Right lobe of liver (tissue), 6 donors: ENCODE data around the gene KAZN. TPM values are rescaled to one million over a fixed set of nuclear protein-coding genes. Genes with fewer than 3 reads are reported as not detected.

ENCODE experiments used
- ATAC-seq, 4 donors: fragments of 200-7000 bp; cut with Tn5 transposase; one replicate each; pipeline ENCODE4 v1.9.1; 2020; ENCODE audit warnings: mild to moderate bottlenecking in 4 of 4, moderate library complexity in 4 of 4
- DNase-seq, 3 donors: peaks; one replicate each; pipeline ENCODE4 v3.0.0-alpha.2; 2020
- H3K27ac ChIP-seq, 3 donors: fragments of 200-600 bp; one replicate each; pipeline ENCODE4 v1.8.0; 2022
- H3K27me3 ChIP-seq, 2 donors: fragments of 200-600 bp; one replicate each; pipeline ENCODE4 v1.8.0; 2022
- H3K36me3 ChIP-seq, 4 donors: fragments of 200-600 bp; sonication (generic) in 1 of 4; one replicate each; pipeline versions ENCODE4 v1.5.1 to v1.8.0; 2017 to 2022; ENCODE audit warnings: control low read depth in 1 of 4
- H3K4me1 ChIP-seq, 4 donors: fragments of 200-600 bp; sonication (generic) in 1 of 4; one replicate each; pipeline versions ENCODE4 v1.5.1 to v1.8.0; 2017 to 2022; ENCODE audit warnings: control low read depth in 1 of 4
- H3K4me3 ChIP-seq, 3 donors: fragments of 200-600 bp; one replicate each; pipeline ENCODE4 v1.8.0; 2022
- H3K9me3 ChIP-seq, 4 donors: fragments of 200-600 bp; sonication (generic) in 1 of 4; one replicate each; pipeline versions ENCODE4 v1.5.1 to v1.8.0; 2017 to 2022; ENCODE audit warnings: control low read depth in 1 of 4
- POLR2A ChIP-seq: fragments of 450-650 bp; IDR thresholded peaks from one replicate; pipeline ENCODE4 v1.6.1; 2017; ENCODE audit warnings: antibody characterized with exemption, mild to moderate bottlenecking
- WGBS: methylation state at CpG from one replicate; pipeline ENCODE4 v1.1.6; 2018; ENCODE audit warnings: low coverage, low lambda C conversion rate; ENCODE audit not compliant: insufficient coverage; ENCODE audit errors: missing lambda C conversion rate; 5-methylcytosine and 5-hydroxymethylcytosine counted together
- intact Hi-C, 2 donors: fragments of 100-400 bp; cut with DNase I; formaldehyde crosslinking; loops; one replicate each; pipeline versions ENCODE4 v1.11.2 to v1.14.1; 2022
- total RNA-seq, 6 experiments: library from RNA; depleted of rRNA in 2 of 6; stranded (reverse); fragments of >200 nt in 2 of 6; fragmentation: NEBNext Ultra II Directional in 3 of 6; extraction: Animal tissue kit (Norgen Biotek cat#: 25700) in 3 of 6; gene quantifications; one replicate each; pipeline versions ENCODE4 v1.1.0 to v1.2.4, GENCODE V29; 2016 to 2023
- TF ChIP-seq, protein P1 (sequence below), 4 donors: fragments of 200-600 bp in 3 of 4; fragments of 450-650 bp in 1 of 4; IDR thresholded peaks; one replicate each; pipeline versions ENCODE4 v1.5.1 to v1.8.0; 2016 to 2022; ENCODE audit warnings: antibody characterized with exemption in 4 of 4, mild to moderate bottlenecking in 2 of 4
- donor health status: DM: no; HTN: yes; CAD: no.
- donor health status: DM: no; HTN: no; CAD: no.
- donor health status: DM: no; HTN: no; CAD: no.
- donor health status: DM: no; HTN: yes; CAD: no.
- donor health status: DM: no; HTN: yes; CAD: no.

KAZN gene
- total RNA-seq, 6 experiments from 2014 or later = 1.5 to 7.2 (median 2.7) TPM

GRCh38 chr1:14800500-14801076 is 202.1 kb downstream of the KAZN start:
- intact Hi-C loops = no loop called here
- Histone ChIP-seq H3K9me3 (no peaks in the 10 kb centered on the region), H3K4me3 (no peak overlapping the region), H3K4me1 (no peaks in the 10 kb centered on the region), H3K36me3 (no peaks in the 10 kb centered on the region), H3K27ac (no peak overlapping the region), H3K27me3 (no peaks in the 10 kb centered on the region)
- ATAC-seq (no peak), DNase-seq (no peak)
- TF ChIP-seq, protein P1, sequence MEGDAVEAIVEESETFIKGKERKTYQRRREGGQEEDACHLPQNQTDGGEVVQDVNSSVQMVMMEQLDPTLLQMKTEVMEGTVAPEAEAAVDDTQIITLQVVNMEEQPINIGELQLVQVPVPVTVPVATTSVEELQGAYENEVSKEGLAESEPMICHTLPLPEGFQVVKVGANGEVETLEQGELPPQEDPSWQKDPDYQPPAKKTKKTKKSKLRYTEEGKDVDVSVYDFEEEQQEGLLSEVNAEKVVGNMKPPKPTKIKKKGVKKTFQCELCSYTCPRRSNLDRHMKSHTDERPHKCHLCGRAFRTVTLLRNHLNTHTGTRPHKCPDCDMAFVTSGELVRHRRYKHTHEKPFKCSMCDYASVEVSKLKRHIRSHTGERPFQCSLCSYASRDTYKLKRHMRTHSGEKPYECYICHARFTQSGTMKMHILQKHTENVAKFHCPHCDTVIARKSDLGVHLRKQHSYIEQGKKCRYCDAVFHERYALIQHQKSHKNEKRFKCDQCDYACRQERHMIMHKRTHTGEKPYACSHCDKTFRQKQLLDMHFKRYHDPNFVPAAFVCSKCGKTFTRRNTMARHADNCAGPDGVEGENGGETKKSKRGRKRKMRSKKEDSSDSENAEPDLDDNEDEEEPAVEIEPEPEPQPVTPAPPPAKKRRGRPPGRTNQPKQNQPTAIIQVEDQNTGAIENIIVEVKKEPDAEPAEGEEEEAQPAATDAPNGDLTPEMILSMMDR (IDR thresholded peaks at IDR 0.05) = no peak
- TF ChIP-seq POLR2A = no peak
- 45% methylated on average over 8 of the region's 9 CpGs for WGBS

GRCh38 chr1:14803002-14803789 is 204.7 kb downstream of the KAZN start:
- H3K4me3 ChIP-seq = no peak overlapping the region
- H3K36me3 ChIP-seq = no peaks in the 10 kb centered on the region
- DNase-seq (no peak), ATAC-seq (peak in 1 of 4 donors; percentile 34)
- H3K27ac ChIP-seq = no peak overlapping the region
- TF ChIP-seq, protein P1 (IDR thresholded peaks at IDR 0.05) = no peak
- TF ChIP-seq POLR2A = no peak
- H3K4me1 ChIP-seq = no peaks in the 10 kb centered on the region
- WGBS = 71% methylated on average over 6 of the region's 19 CpGs
- peaks cover 0 to 10% (median 0%) of the 10 kb centered on the region in 4 donors for H3K9me3 ChIP-seq
- intact Hi-C loops = no loop called here
- H3K27me3 ChIP-seq = no peaks in the 10 kb centered on the region

- no peak for TF ChIP-seq POLR2A
- TF ChIP-seq, protein P1 (IDR thresholded peaks at IDR 0.05) = peak in 2 of 4 donors; percentile 10 to 13
- DNase-seq = no peak
- WGBS = 64% methylated on average over 4 of the region's 5 CpGs
- H3K27me3 ChIP-seq = no peaks in the 10 kb centered on the region
- no peak overlapping the region for H3K27ac ChIP-seq
- peaks cover 0 to 10% (median 0%) of the 10 kb centered on the region in 4 donors for H3K9me3 ChIP-seq
- H3K4me3 ChIP-seq = no peak overlapping the region
- intact Hi-C loops = no loop called here
- no peaks in the 10 kb centered on the region for H3K4me1 ChIP-seq
- no peaks in the 10 kb centered on the region for H3K36me3 ChIP-seq
- peak in 1 of 4 donors; percentile 17 for ATAC-seq
These were observed 206.1 kb downstream of the KAZN start for GRCh38 chr1:14804626-14805025.

DNA sequence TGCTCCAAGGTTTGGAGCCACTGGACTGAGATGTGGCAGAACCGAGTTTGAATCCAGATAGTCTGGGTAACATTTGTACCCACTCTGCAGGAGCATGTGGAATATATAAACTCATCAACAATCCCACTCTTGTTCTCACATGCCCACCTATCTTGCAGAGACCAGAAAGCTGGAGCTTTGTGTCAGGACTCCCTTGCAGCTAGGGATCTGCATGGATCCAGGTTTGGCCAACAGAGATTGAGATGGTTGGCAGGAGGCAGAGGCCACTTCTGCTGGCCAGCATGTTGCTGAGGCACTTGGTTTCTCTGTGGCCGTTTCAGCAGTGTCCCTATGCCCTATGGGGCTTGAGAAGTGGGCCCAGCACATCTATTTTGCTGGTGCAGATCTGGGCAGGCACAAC is 208.3 kb downstream of the KAZN start:
- ATAC-seq (no peak), DNase-seq (no peak)
- no peaks in the 10 kb centered on the region for H3K27me3 ChIP-seq
- 38% methylated on average over 1 of the region's 2 CpGs for WGBS
- TF ChIP-seq POLR2A = no peak
- TF ChIP-seq, protein P1 (IDR thresholded peaks at IDR 0.05) = no peak
- peaks cover 0 to 10% (median 0%) of the 10 kb centered on the region in 4 donors for H3K9me3 ChIP-seq
- no peaks in the 10 kb centered on the region for H3K4me1 ChIP-seq
- H3K36me3 ChIP-seq = no peaks in the 10 kb centered on the region
- H3K27ac ChIP-seq = no peak overlapping the region
- intact Hi-C loops = no loop called here
- H3K4me3 ChIP-seq = no peak overlapping the region
